Liver (tissue), 9 donors: ENCODE data around the gene SHISAL1. TPM values are rescaled to one million over a fixed set of nuclear protein-coding genes. Genes with fewer than 3 reads are reported as not detected.

Experiments used
- DNase-seq: peaks from one replicate; pipeline ENCODE4 v3.0.0-alpha.2; 2017; ENCODE audit warnings: low spot score
- H3K27ac ChIP-seq, 2 donors: one replicate each; pipeline ENCODE4 v1.7.0; 2013; ENCODE audit warnings: inconsistent platforms in 2 of 2, low read length in 2 of 2, control low read depth in 1 of 2, low read depth in 1 of 2, mild to moderate bottlenecking in 1 of 2
- H3K27me3 ChIP-seq, 4 donors: one replicate each; pipeline versions ENCODE4 v1.6.1 to v1.7.0; 2013; ENCODE audit warnings: low read length in 3 of 4, inconsistent platforms in 1 of 4, mild to moderate bottlenecking in 1 of 4, moderate library complexity in 1 of 4; ENCODE audit not compliant: control insufficient read depth in 4 of 4, insufficient read depth in 4 of 4
- H3K36me3 ChIP-seq, 4 donors: one replicate each; pipeline versions ENCODE4 v1.6.1 to v1.7.0; 2013; ENCODE audit warnings: low read length in 3 of 4, mild to moderate bottlenecking in 3 of 4, low read depth in 1 of 4, moderate library complexity in 1 of 4; ENCODE audit not compliant: control insufficient read depth in 4 of 4, insufficient read depth in 3 of 4
- H3K4me1 ChIP-seq, 4 donors: one replicate each; pipeline versions ENCODE4 v1.6.1 to v1.7.0; 2013; ENCODE audit warnings: low read length in 3 of 4, mild to moderate bottlenecking in 3 of 4, moderate library complexity in 1 of 4; ENCODE audit not compliant: control insufficient read depth in 4 of 4, insufficient read depth in 4 of 4
- H3K4me3 ChIP-seq, 3 donors: one replicate each; pipeline versions ENCODE4 v1.6.1 to v1.7.0; 2013; ENCODE audit warnings: low read length in 3 of 3, control low read depth in 1 of 3, low read depth in 1 of 3, mild to moderate bottlenecking in 1 of 3
- H3K9ac ChIP-seq, 2 donors: one replicate each; pipeline ENCODE4 v1.7.0; 2013; ENCODE audit warnings: low read length in 2 of 2, mild to moderate bottlenecking in 2 of 2, moderate library complexity in 2 of 2, control low read depth in 1 of 2, low read depth in 1 of 2
- H3K9me3 ChIP-seq, 4 donors: one replicate each; pipeline versions ENCODE4 v1.6.1 to v1.7.0; 2013; ENCODE audit warnings: low read length in 3 of 4; ENCODE audit not compliant: control insufficient read depth in 4 of 4
- ATF3 ChIP-seq: IDR thresholded peaks from 2 replicates; pipeline ENCODE4 v1.6.1; 2016; ENCODE audit warnings: antibody characterized with exemption
- FOXA1 ChIP-seq: IDR thresholded peaks from 2 replicates; pipeline ENCODE4 v1.6.1; 2016; ENCODE audit warnings: antibody characterized with exemption
- FOXA2 ChIP-seq: IDR thresholded peaks from 2 replicates; pipeline ENCODE4 v1.6.1; 2016; ENCODE audit warnings: antibody characterized with exemption
- GABPA ChIP-seq, 2 donors: IDR thresholded peaks in 1 of 2; conservative IDR thresholded peaks in 1 of 2; 2 replicates each; pipeline ENCODE4 v1.6.1; 2016; ENCODE audit warnings: antibody characterized with exemption in 2 of 2, mild to moderate bottlenecking in 1 of 2, moderate library complexity in 1 of 2
- HNF4A ChIP-seq, 2 donors: conservative IDR thresholded peaks; 2 replicates each; pipeline ENCODE4 v1.6.1; 2016; ENCODE audit warnings: antibody characterized with exemption in 2 of 2, mild to moderate bottlenecking in 2 of 2
- HNF4G ChIP-seq: IDR thresholded peaks from 2 replicates; pipeline ENCODE4 v1.6.1; 2016; ENCODE audit warnings: antibody characterized with exemption
- RAD21 ChIP-seq, 2 donors: IDR thresholded peaks; 2 replicates each; pipeline ENCODE4 v1.6.1; 2016; ENCODE audit warnings: antibody characterized with exemption in 2 of 2, mild to moderate bottlenecking in 2 of 2
- TAF1 ChIP-seq: conservative IDR thresholded peaks from 2 replicates; pipeline ENCODE4 v1.6.1; 2016; ENCODE audit warnings: antibody characterized with exemption, mild to moderate bottlenecking
- YY1 ChIP-seq: IDR thresholded peaks from 2 replicates; pipeline ENCODE4 v1.6.1; 2016; ENCODE audit warnings: antibody characterized with exemption, mild to moderate bottlenecking
- WGBS: extraction: QIAGEN DNeasy Blood & Tissue Kit; methylation state at CpG from one replicate; pipeline ENCODE4 v1.1.7; 2013; 5-methylcytosine and 5-hydroxymethylcytosine counted together
- polyA plus RNA-seq, 2 donors: library from polyadenylated mRNA; stranded (reverse) in 1 of 2; unstranded in 1 of 2; fragments of 200-250 nt in 1 of 2; fragments of >200 nt in 1 of 2; fragmentation: Nextera tagmentation in 1 of 2; extraction: Ambion mirVana in 1 of 2; gene quantifications; one replicate each; pipeline versions ENCODE4 v1.2.1 to v1.2.3, GENCODE V29; 2013 to 2015
- total RNA-seq, 2 donors: library from RNA; depleted of rRNA; stranded (reverse); fragments of >200 nt; gene quantifications; one replicate each; pipeline ENCODE4 v1.2.3, GENCODE V29; 2014
- TF ChIP-seq, protein P1 (sequence below): fragments of 150-350 bp; IDR thresholded peaks from 2 replicates; pipeline ENCODE4 v1.5.1; 2017; ENCODE audit warnings: improper control_type of control experiment, low read depth, low read length; ENCODE audit not compliant: missing input control
- TF ChIP-seq, protein P2 (sequence below): IDR thresholded peaks from 2 replicates; pipeline ENCODE4 v1.6.1; 2016; ENCODE audit warnings: antibody characterized with exemption
- TF ChIP-seq, protein P3 (sequence below): IDR thresholded peaks from 2 replicates; pipeline ENCODE4 v1.6.1; 2016; ENCODE audit warnings: antibody characterized with exemption, mild to moderate bottlenecking
- donor health status: healthy.
- donor health status: healthy.
- donor health status: healthy.
- donor health status: healthy.
- donor health status: healthy.

SHISAL1 gene
- total and polyA plus RNA-seq, 4 donors: 0.07 to 0.17 (median 0.13) TPM

- H3K4me3 ChIP-seq: no peak overlapping the region
- no peaks in the 10 kb centered on the region for H3K36me3 ChIP-seq
- WGBS: 66% methylated on average over 10 of the region's 10 CpGs
- no peak overlapping the region for H3K27ac ChIP-seq
- peaks cover 0 to 1% (median 0%) of the 10 kb centered on the region in 4 donors for H3K4me1 ChIP-seq
- no peak for DNase-seq
- peaks cover 0 to 6% (median 0%) of the 10 kb centered on the region in 4 donors for H3K27me3 ChIP-seq
- H3K9me3 ChIP-seq: no peaks in the 10 kb centered on the region
- H3K9ac ChIP-seq: no peak overlapping the region
- no peak for TF ChIP-seq HNF4G
- TF ChIP-seq, protein P1, sequence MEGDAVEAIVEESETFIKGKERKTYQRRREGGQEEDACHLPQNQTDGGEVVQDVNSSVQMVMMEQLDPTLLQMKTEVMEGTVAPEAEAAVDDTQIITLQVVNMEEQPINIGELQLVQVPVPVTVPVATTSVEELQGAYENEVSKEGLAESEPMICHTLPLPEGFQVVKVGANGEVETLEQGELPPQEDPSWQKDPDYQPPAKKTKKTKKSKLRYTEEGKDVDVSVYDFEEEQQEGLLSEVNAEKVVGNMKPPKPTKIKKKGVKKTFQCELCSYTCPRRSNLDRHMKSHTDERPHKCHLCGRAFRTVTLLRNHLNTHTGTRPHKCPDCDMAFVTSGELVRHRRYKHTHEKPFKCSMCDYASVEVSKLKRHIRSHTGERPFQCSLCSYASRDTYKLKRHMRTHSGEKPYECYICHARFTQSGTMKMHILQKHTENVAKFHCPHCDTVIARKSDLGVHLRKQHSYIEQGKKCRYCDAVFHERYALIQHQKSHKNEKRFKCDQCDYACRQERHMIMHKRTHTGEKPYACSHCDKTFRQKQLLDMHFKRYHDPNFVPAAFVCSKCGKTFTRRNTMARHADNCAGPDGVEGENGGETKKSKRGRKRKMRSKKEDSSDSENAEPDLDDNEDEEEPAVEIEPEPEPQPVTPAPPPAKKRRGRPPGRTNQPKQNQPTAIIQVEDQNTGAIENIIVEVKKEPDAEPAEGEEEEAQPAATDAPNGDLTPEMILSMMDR: no peak
- TF ChIP-seq TAF1: no peak
Observed at GRCh38 chr22:44352378-44353035, 39.8 kb upstream of the SHISAL1 start.

DNA sequence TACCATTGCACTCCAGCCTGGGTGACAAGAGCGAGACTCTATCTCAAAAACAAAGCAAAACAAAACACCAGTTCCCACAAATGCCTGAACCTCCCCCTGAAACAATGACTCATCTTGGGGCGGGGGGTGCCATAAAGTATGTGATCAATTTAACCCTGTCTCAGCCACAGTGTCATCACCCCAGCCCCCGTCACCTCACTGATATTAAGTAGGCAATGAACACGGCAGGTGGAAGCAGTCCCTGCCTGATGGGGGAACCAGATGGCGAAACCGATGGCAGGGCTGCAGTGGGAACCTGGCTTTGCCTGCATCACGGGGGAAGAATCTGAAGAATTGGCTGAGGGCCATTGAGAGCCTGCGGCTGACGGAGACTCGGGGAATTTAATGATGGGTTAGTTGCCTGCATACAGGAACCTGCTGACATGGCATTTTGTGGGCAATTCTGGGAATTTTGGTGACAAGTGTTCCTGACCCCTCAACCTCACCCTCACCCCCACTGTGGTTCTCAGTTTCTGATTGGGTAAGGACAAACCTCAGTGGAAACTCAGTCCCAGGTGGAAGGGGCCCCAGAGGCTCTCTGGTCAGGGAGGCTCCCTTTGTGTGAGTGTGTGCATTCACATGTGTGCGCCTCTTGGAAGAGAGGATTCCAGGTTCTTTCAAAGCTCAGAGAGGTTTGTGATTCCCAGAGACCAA, 39.1 kb upstream of the SHISAL1 start:
- no peak for DNase-seq
- no peak overlapping the region for H3K9ac ChIP-seq
- H3K4me3 ChIP-seq: no peak overlapping the region
- no peaks in the 10 kb centered on the region for H3K9me3 ChIP-seq
- H3K27ac ChIP-seq: no peak overlapping the region
- H3K27me3 ChIP-seq: peaks cover 0 to 6% (median 0%) of the 10 kb centered on the region in 4 donors
- WGBS: 45% methylated on average over 11 of the region's 11 CpGs
- TF ChIP-seq RAD21 (IDR thresholded peaks at IDR 0.05) (no peak), FOXA2 (no peak), FOXA1 (no peak), ATF3 (no peak), HNF4A (conservative IDR thresholded peaks at IDR 0.05) (no peak), YY1 (no peak)
- TF ChIP-seq, protein P2, sequence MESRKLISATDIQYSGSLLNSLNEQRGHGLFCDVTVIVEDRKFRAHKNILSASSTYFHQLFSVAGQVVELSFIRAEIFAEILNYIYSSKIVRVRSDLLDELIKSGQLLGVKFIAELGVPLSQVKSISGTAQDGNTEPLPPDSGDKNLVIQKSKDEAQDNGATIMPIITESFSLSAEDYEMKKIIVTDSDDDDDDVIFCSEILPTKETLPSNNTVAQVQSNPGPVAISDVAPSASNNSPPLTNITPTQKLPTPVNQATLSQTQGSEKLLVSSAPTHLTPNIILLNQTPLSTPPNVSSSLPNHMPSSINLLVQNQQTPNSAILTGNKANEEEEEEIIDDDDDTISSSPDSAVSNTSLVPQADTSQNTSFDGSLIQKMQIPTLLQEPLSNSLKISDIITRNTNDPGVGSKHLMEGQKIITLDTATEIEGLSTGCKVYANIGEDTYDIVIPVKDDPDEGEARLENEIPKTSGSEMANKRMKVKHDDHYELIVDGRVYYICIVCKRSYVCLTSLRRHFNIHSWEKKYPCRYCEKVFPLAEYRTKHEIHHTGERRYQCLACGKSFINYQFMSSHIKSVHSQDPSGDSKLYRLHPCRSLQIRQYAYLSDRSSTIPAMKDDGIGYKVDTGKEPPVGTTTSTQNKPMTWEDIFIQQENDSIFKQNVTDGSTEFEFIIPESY: no peak
- no peaks in the 10 kb centered on the region for H3K36me3 ChIP-seq
- peaks cover 0 to 1% (median 0%) of the 10 kb centered on the region in 4 donors for H3K4me1 ChIP-seq

GRCh38 chr22:44351037-44351436, 38.3 kb upstream of the SHISAL1 start:
- Histone ChIP-seq H3K27me3 (peaks cover 0 to 6% (median 0%) of the 10 kb centered on the region in 4 donors), H3K27ac (no peak overlapping the region), H3K4me1 (peaks cover 0 to 1% (median 0%) of the 10 kb centered on the region in 4 donors), H3K36me3 (no peaks in the 10 kb centered on the region), H3K9me3 (no peaks in the 10 kb centered on the region), H3K9ac (no peak overlapping the region), H3K4me3 (no peak overlapping the region)
- no peak for TF ChIP-seq ATF3
- no peak for TF ChIP-seq FOXA2
- TF ChIP-seq RAD21 (IDR thresholded peaks at IDR 0.05): no peak
- no peak for TF ChIP-seq GABPA (IDR thresholded peaks at IDR 0.05 in 1 of 2, conservative IDR thresholded peaks at IDR 0.05 in 1 of 2)
- TF ChIP-seq FOXA1: no peak
- TF ChIP-seq, protein P3, sequence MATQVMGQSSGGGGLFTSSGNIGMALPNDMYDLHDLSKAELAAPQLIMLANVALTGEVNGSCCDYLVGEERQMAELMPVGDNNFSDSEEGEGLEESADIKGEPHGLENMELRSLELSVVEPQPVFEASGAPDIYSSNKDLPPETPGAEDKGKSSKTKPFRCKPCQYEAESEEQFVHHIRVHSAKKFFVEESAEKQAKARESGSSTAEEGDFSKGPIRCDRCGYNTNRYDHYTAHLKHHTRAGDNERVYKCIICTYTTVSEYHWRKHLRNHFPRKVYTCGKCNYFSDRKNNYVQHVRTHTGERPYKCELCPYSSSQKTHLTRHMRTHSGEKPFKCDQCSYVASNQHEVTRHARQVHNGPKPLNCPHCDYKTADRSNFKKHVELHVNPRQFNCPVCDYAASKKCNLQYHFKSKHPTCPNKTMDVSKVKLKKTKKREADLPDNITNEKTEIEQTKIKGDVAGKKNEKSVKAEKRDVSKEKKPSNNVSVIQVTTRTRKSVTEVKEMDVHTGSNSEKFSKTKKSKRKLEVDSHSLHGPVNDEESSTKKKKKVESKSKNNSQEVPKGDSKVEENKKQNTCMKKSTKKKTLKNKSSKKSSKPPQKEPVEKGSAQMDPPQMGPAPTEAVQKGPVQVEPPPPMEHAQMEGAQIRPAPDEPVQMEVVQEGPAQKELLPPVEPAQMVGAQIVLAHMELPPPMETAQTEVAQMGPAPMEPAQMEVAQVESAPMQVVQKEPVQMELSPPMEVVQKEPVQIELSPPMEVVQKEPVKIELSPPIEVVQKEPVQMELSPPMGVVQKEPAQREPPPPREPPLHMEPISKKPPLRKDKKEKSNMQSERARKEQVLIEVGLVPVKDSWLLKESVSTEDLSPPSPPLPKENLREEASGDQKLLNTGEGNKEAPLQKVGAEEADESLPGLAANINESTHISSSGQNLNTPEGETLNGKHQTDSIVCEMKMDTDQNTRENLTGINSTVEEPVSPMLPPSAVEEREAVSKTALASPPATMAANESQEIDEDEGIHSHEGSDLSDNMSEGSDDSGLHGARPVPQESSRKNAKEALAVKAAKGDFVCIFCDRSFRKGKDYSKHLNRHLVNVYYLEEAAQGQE: no peak
- 74% methylated on average over 6 of the region's 6 CpGs for WGBS
- DNase-seq: no peak
